NCI-H1105 treated with DMSO at 0.1 percent for 48 hours (cell line): ENCODE data around the gene ATP1A2.
"Not testable (repeated sequence)": the region's sequence is repeated elsewhere in the genome, so short reads cannot be mapped to it uniquely, and the experiment has no call there.

Source experiments
- DNase-seq: peaks from one replicate; lab custom pipeline; 2025; lab: John Stamatoyannopoulos, UW

ATP1A2 gene

DNA sequence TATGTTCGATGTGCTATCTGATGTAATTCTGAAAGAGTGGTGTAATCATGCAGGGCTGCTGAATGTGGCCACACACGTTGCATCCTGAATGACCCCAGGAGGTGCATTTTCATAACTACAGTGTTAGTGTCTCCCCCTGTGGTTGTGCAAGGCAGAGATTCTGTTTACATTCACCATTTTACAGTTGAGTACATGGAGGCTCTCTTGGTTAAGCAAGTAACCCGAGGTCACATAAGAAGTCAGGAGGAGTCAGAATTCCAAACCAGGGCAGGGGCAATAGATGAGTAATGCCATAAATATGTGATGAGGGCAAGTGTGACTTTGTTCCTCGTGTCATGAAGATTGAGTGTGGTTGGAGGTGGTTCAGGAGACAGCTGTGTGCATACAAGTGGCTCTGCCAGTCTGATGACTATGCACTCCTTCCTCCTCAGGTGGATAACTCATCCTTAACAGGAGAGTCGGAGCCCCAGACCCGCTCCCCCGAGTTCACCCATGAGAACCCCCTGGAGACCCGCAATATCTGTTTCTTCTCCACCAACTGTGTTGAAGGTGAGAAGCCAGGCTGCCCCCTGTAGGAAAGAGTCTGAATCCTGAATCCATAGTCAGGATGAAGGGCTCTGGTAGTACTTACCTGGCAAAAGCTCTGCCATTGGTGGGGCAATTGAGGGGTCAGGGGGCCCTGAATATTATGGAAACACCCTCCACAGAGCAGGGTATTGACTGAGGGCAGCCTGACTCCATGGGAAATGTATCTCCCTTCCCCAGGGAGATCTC is 9.3 kb downstream of the ATP1A2 start:
- DNase-seq: no peak

DNA sequence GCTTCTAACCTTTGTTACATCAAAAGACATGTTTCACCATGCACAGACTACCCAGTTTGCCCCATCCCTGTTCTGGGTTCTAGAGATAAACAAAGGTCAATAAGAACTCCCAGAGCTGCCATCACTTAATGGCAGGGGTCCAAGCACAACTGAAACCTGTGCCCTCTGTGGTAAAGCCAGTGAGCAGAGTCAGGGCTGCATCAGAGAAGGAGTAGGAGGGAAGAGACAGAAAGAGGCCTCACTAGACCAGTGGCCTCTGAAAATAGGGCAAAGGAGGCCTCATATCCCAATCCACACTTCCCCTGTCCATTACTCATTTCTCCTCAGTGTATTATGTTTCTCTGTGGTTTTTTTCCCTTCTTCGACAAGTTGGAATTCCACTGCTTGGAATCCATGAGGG is 10.2 kb downstream of the ATP1A2 start:
- DNase-seq: no peak

DNA sequence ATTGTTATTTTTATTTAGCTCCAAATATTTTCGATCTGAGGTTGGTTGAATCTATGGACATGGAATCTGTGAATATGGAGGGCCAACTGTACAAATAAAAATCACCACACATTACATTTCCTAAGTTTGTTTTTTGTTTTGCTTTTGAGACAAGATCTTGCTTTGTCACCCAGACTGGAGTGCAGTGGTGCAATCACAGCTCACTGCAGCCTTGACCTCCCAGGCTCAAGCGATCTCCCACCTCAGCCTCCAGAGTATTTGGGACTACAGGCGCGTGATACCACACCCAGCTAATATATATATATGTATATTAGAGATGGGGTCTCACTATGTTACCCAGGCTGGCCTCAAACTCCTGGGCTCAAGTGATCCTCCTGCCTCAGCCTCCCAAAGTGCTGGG is 10.8 kb downstream of the ATP1A2 start:
- DNase-seq: not testable (repeated sequence)

DNA sequence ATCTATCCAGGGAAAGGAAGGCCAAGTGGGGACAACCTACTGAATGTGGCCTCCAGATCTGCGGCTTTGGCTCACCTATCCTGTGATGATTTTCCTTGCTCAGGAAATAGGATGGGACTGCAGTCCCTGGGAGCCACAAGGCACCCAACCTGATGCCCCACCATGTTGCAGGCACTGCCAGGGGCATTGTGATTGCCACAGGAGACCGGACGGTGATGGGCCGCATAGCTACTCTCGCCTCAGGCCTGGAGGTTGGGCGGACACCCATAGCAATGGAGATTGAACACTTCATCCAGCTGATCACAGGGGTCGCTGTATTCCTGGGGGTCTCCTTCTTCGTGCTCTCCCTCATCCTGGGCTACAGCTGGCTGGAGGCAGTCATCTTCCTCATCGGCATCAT is 11.8 kb downstream of the ATP1A2 start:
- DNase-seq: no peak

DNA sequence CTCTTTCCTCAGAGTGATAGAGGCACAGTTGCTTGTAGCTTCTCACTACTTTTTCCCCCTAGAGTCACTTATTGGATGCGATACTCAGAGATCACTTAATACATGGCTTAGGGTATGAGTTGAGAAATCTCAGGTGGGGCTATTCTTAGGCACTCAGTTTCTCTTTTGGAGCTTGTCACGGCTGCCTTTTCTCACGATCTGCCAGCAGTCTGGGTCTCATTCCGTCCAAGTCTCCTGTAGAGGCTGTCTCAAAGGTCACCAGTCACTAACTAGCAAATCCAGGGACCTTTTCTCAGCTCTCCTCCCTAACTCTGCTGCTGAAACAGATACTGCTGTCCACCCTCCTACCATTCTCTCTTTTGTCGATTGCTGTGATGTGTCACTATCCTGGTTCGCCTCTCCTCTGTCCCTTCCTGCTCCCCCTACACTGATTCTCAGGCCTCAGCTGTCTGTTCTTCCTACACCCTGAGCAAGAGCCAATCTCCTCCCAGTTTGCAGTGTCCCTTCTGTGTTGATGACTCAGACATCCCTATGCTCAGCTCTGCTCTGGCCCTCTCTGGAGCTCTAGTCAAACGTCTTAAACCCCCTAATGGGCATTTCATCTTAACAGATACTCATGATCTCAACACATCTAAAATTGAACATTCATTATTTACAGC is 12.4 kb downstream of the ATP1A2 start:
- no peak for DNase-seq

DNA sequence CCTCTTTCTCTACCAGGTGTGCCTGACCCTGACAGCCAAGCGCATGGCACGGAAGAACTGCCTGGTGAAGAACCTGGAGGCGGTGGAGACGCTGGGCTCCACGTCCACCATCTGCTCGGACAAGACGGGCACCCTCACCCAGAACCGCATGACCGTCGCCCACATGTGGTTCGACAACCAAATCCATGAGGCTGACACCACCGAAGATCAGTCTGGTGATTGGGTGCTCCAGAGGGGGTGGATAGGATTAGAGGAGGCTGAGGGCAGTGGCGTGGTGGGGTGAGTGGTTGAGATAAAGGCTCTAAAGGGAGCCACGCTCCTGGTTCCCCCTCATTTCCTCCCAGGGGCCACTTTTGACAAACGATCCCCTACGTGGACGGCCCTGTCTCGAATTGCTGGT is 13.1 kb downstream of the ATP1A2 start:
- no peak for DNase-seq

DNA sequence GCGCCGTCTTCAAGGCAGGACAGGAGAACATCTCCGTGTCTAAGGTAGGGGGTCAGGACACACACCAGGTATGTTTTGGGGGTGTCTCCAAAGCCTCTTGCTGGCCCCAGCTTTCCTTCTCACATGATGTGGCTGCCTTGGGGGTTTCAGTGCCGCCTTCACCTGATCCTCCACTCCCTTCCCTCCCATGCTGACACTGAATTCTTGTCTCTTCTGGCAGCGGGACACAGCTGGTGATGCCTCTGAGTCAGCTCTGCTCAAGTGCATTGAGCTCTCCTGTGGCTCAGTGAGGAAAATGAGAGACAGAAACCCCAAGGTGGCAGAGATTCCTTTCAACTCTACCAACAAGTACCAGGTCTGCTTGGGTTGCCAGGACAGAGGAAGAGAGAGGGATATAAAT is 13.5 kb downstream of the ATP1A2 start:
- DNase-seq: no peak

DNA sequence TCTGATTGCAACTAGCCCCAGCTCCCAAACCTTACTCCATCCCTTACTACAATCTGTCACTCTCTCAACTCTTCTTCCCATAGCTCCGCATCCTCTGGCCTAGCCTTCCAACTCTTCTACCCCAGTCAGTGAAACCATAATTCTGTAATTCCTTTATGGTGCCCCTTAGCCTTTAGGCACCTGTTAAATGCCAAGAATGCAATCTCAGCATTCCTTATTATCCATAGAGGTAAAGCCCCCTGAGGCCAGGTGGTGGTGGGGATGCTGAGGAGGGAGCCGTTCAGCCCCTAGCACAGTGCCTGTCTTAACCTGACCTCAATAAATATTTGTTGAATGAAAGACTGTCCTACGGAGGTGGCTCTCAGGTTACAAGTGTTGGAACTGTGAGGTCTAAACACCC is 14.0 kb downstream of the ATP1A2 start:
- no peak for DNase-seq

DNA sequence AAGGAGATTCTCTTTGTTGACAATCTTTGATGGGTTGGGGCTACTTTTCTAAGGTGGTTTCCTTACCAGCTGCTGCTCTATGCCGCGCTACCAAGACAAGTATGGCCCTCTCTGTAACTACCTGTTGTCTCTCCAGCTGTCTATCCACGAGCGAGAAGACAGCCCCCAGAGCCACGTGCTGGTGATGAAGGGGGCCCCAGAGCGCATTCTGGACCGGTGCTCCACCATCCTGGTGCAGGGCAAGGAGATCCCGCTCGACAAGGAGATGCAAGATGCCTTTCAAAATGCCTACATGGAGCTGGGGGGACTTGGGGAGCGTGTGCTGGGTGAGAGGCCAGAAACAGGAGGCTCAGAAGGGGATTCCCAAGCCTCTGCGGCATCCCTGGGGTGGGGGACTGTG is 14.4 kb downstream of the ATP1A2 start:
- no peak for DNase-seq

DNA sequence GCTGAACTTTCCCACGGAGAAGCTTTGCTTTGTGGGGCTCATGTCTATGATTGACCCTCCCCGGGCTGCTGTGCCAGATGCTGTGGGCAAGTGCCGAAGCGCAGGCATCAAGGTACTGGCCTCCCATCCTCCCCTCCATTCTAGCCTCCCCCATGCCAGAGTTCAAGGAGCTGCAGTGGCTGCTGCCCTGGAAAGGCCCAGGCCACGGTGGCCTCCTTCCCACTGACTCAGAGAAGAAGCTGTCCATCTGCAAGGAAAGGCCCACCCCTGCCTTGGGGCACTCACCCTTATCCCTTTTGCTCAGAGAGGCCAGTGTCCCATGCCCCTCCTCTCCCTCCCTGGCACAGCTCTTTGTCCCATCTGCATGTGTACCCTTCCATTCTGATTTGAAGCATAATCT is 14.9 kb downstream of the ATP1A2 start:
- no peak for DNase-seq

DNA sequence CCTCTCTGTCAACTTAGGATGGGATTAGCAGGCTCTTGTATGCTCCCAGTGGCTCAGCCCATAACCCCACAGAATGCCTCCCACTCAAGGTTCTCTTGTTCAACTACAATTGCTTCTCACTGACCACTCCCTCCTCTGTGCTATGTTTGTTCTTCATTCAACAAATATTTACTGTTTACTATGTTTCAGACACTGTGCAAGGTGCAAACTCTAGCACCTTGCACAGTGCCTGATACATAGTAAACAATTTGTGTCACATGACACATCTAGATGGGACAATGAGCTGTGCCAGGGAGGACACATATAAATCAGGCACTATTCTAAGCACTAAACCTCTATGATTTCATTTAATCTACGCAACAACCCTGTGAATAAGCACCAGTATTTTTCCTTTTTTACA is 15.4 kb downstream of the ATP1A2 start:
- no peak for DNase-seq

DNA sequence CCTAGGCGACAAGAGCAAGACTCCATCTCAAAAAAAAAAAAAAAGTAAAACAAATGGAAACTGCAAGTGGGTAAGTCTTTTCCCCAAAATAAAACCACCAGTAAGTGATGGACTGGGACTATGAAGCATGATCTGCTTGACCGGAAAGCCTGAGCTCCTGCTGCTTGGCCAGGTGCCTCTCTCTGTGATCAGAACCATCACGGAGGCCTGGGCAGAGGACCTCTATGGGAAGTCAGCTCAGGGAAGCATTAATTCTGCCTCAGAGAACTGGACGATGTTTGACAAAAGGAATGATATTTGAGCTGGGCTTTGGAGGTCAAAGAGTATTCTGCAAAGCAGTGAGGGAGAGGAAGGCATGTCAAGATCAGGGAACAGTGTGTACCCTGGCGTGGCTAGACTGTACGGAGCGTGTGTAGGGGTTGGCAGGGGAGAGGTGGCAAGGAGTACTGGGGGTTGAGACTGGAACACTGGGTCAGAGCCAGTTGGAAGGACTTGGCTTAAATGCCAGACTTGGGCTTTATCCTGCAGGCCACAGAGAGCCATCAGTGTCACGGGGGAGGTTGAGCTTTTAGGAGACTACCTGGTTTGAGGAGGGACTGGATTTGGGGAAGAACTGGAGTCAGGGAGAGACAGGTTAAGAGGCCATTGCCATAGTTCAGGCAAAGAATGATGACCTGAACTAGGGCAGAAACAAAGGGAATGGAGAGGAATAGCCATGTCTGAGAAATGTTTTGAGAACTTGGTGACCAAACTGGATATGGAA is 16.4 kb downstream of the ATP1A2 start:
- no peak for DNase-seq

DNA sequence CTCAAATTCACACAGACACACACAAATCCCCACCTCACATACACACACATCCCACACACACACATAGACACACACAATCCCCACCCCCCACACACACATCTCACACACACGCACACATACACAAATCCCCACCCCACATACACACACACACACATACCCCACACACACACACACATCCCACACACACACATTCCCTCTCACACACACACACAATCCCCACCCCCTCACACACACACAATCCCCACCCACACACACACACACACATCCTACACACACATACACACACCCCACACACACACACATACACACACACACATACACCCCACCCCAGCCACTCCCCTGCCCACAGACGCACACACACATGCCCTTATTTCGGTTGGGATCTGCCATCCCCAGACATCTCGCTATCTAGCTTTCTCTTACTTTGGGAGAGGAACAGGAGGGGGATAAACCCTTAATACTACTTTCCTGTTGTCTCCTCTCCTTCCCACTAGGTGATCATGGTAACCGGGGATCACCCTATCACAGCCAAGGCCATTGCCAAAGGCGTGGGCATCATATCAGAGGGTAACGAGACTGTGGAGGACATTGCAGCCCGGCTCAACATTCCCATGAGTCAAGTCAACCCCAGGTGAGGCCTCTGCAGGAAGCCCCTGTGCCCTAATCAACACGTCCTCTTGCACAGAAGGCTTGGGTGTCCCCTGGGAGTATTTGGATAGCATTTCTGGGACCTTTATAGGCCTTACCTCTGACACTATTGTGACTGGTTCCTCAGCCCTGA is 18.6 kb downstream of the ATP1A2 start:
- DNase-seq: no peak

DNA sequence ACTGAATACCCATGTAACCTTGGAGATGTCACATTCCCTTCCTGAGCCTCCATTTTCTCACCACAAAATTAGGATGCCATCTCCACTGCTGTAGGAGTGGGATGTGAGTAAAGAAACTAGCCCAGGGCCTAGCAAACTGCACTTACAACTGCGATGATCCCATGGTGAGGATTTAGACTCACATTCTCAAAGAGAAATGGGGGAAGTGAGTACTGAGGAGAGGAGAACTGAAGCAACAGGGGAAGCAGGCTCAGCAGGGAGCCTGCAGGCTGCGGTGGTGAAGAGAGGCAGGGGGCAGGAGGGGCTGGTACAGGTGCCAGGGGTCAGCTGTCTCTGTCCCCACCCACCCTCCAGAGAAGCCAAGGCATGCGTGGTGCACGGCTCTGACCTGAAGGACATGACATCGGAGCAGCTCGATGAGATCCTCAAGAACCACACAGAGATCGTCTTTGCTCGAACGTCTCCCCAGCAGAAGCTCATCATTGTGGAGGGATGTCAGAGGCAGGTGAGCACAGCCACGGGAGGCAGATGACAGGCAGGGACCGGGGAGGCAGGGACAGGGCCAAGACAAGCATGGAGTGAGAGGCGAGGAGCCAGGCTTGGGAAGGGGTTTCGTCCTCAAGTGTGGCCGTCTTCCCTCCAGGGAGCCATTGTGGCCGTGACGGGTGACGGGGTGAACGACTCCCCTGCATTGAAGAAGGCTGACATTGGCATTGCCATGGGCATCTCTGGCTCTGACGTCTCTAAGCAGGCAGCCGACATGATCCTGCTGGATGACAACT is 19.4 kb downstream of the ATP1A2 start:
- no peak for DNase-seq

DNA sequence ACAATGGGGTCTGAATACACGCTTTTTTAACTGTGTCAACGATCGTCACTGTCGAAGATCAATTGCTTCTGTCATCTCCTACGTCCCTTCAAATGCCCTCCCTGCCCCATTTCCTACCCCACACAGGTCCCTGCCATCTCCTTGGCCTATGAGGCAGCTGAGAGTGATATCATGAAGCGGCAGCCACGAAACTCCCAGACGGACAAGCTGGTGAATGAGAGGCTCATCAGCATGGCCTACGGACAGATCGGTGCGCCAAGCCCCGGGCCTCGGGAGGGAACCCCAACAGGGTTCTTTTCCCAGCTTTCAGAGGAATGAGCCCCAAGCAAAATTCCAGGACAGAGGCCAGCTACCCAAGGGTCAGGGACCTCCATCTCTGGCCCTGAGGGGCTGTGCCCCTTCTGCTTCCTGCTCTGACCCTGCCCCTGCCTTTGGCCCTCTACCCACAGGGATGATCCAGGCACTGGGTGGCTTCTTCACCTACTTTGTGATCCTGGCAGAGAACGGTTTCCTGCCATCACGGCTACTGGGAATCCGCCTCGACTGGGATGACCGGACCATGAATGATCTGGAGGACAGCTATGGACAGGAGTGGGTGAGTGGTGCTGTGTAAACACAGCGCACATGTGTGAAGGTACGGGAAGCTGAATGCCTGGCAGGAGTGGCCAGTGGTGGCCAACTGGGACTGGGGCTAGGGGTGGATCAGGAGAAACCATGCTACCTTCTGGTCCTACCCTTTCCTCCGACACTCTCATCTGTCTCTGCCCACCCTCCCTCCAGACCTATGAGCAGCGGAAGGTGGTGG is 20.8 kb downstream of the ATP1A2 start:
- DNase-seq: no peak

DNA sequence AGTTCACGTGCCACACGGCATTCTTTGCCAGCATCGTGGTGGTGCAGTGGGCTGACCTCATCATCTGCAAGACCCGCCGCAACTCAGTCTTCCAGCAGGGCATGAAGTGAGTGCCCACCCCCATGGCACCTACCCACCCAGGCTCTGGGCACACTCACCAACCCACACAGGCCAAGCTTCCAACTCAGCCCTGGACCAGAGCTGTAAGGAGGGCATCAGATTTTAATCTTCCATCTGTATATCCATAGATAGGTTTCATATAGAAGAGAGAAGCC is 21.3 kb downstream of the ATP1A2 start:
- DNase-seq: no peak

DNA sequence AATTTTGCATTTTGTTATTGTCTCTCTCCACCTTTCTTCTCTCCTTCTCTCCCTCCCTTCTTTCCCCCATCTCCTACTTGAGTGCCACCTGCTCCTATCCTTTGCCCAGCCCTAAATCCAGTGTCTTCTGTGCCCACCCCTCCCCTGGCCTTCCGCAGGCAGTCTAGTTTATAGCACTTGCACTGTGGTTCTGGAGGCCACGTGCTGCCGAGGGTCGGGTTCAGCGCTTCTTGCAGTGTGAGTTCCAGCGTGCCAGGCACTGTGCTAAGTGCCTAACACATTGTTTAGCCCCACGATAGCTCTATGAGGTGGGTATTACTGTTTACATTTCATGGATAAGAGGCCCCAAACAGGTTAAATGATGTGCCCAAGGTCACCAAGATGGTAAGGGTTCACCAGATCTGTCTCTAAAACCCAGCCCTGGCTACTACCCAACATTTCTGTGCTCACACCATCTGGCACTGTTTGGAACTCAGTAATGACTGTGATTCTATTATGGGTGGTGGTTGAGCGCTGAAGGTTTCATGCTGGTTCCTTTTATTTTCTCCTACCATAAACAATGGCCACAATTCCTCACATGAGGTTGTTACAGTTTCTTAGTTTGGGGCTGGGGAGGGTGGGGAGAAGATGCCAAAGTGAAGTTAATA is 21.8 kb downstream of the ATP1A2 start:
- DNase-seq: no peak

DNA sequence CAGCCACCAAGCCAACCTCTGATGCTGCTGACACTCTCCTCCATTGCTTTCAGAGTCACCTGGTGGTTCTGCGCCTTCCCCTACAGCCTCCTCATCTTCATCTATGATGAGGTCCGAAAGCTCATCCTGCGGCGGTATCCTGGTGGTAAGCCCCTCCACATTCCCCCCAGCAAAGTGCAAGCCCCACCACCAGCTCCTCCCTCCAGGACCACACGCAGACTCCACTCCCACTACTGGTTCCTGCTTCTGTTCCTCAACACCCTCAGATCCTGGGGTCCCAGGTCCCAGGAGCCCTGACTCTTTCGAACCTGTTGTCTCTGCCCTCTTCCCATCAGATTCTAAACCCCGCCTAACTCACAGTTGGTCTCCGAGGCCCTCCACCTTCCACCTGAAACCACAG is 24.3 kb downstream of the ATP1A2 start:
- DNase-seq: no peak

DNA sequence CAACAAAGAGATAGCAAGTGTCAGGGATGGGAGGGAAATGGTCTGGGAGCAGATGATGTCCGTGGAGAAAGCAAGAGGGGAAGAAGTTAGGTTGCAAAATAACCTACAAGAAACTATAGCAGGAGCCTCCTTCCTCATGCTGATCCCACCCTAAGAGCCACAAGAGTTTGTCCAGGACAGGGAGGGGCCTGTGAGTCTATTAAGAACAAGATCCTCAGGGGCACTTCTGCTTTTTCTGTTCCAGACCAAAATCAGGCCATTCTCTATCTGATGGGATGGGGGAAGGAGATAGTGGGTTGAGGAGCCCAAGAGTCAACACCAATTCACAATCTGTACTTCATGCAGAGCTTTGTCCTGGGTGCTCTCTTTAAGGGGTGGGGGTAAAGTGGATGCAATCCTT is 28.1 kb downstream of the ATP1A2 start:
- DNase-seq: no peak

DNA sequence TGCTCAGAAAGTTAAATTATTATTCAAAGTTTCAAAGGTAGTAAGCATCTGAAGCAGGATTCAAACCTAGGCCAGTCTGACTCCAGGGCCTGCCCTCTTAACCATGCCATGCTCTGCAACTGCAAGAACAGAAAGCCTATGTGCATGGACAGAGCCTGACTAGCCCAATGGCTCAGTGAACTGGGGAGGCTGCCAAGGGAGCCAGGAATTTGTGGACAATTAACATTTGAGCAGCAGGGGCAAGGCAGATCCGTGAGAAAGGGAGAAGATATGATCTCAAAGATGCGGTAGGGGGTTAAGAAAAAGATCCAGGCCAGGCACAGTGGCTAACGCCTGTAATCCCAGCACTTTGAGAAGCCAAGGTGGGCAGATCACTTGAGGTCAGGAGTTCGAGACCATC is 29.4 kb downstream of the ATP1A2 start:
- DNase-seq: no peak

DNA sequence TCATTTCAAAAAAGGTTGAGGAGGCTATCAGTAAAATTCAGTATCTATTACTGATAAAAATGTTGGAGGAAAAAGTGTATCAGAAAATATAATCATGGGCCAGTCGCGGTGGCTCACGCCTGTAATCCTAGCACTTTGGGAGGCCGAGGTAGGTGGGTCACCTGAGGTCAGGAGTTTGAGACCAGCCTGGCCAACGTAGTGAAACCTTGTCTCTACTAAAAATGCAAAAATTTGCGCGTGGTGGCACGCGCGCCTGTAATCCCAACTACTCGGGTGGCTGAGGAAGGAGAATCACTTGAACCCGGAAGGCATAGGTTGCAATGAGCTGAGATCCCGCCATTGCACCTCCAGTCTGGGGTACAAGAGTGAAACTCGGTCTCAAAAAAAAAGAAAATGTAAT is 30.5 kb downstream of the ATP1A2 start:
- DNase-seq: no peak
